Breast epithelium (tissue), 3 donors: Measurements from ENCODE around the gene PNKP.

ENCODE experiments used
- CTCF ChIP-seq, 3 donors: fragments of 450-650 bp; IDR thresholded peaks; one replicate each; pipeline ENCODE4 v1.5.1; 2016 to 2017; ENCODE audit warnings: antibody characterized with exemption in 3 of 3, mild to moderate bottlenecking in 3 of 3, moderate library complexity in 3 of 3
- POLR2A ChIP-seq: fragments of 450-650 bp; IDR thresholded peaks from one replicate; pipeline ENCODE4 v1.6.1; 2016; ENCODE audit warnings: antibody characterized with exemption, mild to moderate bottlenecking, moderate library complexity
- POLR2AphosphoS5 ChIP-seq, 3 donors: sonication (generic); formaldehyde crosslinking; IDR thresholded peaks; one replicate each; pipeline ENCODE4 v1.6.1; 2017; ENCODE audit warnings: antibody characterized with exemption in 3 of 3

GRCh38 chr19:49829721-49830120 is 37.7 kb downstream of the PNKP start:
- TF ChIP-seq CTCF (IDR thresholded peaks at IDR 0.05) (no peak), POLR2A (no peak), POLR2AphosphoS5 (IDR thresholded peaks at IDR 0.05) (no peak)
